SH-SY5Y (cell line): ENCODE data around the gene KRT15.

ENCODE experiments used
- GATA2 ChIP-seq: IDR thresholded peaks from 2 replicates; pipeline ENCODE4 v1.6.1; 2011; ENCODE audit warnings: mild to moderate bottlenecking, low read depth, low read length
- GATA3 ChIP-seq: IDR thresholded peaks from 2 replicates; pipeline ENCODE4 v1.6.1; 2011; ENCODE audit warnings: low read depth, mild to moderate bottlenecking, low read length, moderate library complexity

DNA sequence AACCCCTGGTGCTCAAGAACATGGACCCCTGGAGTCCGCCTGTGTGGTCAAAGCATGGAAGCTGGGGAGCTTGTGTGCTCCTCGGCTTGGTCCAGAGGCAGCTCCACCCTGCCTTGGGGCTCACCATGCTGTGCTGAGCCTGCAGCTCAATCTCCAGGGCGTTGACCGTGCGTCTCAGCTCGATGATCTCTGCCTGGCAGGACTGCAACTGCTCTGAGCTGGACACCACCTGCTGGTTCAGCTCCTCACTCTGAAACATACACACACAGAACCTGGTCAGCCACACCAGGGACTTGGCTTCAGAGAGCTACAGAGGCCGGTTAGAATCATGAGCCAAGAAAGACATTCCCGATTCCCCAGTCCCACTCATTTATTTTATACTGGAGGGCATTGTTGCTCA lies 40.5 kb downstream of the KRT15 start:
- TF ChIP-seq GATA2 (no peak), GATA3 (no peak)
